NB4 (cell line): ENCODE data around the gene PUM1.

ENCODE experiments used
- MYC ChIP-seq: IDR thresholded peaks from 2 replicates; pipeline ENCODE4 v1.6.1; 2011; ENCODE audit warnings: low read depth, low read length
- POLR2A ChIP-seq: IDR thresholded peaks from 2 replicates; pipeline ENCODE4 v1.6.1; 2011; ENCODE audit warnings: mild to moderate bottlenecking; ENCODE audit not compliant: insufficient read length; ENCODE audit errors: extremely low read depth
- TF ChIP-seq, protein P1 (sequence below): IDR thresholded peaks from one replicate; pipeline ENCODE4 v1.5.1; 2012; ENCODE audit warnings: low read depth, low read length
- TF ChIP-seq, protein P2 (sequence below): IDR thresholded peaks from 2 replicates; pipeline ENCODE4 v1.6.1; 2011; ENCODE audit warnings: low read depth, low read length

DNA sequence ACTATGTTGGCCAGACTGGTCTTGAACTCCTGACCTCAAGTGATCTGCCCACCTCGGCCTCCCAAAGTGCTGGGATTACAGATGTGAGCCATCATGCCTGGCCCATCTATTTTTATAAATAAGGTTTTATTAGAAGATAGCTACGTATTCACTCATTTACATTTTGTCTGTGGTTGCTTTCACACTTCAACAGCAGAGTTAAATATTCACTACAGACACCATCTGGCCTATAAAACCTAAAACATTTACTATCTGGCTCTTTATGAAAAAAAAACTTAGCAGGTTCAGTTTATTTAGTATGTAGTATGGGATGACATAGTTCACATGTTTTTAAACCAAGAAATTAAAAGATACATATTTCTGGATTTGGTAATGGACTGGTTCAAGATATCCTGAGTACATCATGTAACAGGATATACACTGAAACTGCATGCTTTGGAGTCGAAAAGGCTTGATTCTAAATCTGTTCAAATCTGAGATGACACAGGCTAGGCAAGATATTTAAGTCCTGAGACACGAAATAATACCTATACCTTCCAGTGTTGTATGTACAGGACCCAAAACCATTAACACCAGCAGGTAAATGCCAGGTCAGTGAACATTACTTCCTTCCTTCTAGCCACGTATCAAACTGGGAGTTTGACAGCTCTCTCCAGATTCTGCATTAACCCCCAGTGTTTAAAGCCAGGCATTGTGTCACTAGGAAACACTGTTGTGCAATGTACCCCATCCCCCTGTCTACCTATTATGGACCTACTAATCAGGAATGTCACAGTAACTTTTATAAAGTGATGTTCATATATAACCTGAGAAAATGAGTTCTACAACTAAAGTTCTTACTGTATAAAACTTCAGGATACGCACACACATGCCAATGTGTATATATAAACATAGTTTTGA lies 102.7 kb downstream of the PUM1 start:
- TF ChIP-seq, protein P1, sequence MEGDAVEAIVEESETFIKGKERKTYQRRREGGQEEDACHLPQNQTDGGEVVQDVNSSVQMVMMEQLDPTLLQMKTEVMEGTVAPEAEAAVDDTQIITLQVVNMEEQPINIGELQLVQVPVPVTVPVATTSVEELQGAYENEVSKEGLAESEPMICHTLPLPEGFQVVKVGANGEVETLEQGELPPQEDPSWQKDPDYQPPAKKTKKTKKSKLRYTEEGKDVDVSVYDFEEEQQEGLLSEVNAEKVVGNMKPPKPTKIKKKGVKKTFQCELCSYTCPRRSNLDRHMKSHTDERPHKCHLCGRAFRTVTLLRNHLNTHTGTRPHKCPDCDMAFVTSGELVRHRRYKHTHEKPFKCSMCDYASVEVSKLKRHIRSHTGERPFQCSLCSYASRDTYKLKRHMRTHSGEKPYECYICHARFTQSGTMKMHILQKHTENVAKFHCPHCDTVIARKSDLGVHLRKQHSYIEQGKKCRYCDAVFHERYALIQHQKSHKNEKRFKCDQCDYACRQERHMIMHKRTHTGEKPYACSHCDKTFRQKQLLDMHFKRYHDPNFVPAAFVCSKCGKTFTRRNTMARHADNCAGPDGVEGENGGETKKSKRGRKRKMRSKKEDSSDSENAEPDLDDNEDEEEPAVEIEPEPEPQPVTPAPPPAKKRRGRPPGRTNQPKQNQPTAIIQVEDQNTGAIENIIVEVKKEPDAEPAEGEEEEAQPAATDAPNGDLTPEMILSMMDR = no peak
- TF ChIP-seq POLR2A (no peak), MYC (no peak)
- TF ChIP-seq, protein P2, sequence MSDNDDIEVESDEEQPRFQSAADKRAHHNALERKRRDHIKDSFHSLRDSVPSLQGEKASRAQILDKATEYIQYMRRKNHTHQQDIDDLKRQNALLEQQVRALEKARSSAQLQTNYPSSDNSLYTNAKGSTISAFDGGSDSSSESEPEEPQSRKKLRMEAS = no peak
